IPS DF 6.9 (cell line): ENCODE results near the gene ZCCHC24.

Source experiments
- DNase-seq: peaks from one replicate; pipeline ENCODE4 v3.0.0-alpha.2; 2013; ENCODE audit warnings: low read depth, low spot score
- H3K27ac ChIP-seq: one replicate; pipeline ENCODE4 v1.5.1; 2013; ENCODE audit warnings: low read length, control low read depth
- H3K27me3 ChIP-seq: 2 replicates; pipeline ENCODE4 v1.6.1; 2013; ENCODE audit warnings: mild to moderate bottlenecking, low read length; ENCODE audit not compliant: control insufficient read depth, insufficient read depth
- H3K36me3 ChIP-seq: 2 replicates; pipeline ENCODE4 v1.6.1; 2013; ENCODE audit warnings: low read length; ENCODE audit not compliant: control insufficient read depth, insufficient read depth
- H3K4me1 ChIP-seq: 2 replicates; pipeline ENCODE4 v1.6.1; 2013; ENCODE audit warnings: low read length; ENCODE audit not compliant: control insufficient read depth, insufficient read depth
- H3K4me3 ChIP-seq: 2 replicates; pipeline ENCODE4 v1.5.1; 2013; ENCODE audit warnings: mild to moderate bottlenecking, low read length
- H3K9me3 ChIP-seq: 2 replicates; pipeline ENCODE4 v1.6.1; 2013; ENCODE audit warnings: low read length, inconsistent platforms; ENCODE audit not compliant: control insufficient read depth, insufficient read depth
- WGBS: extraction: QIAGEN DNeasy Blood & Tissue Kit; methylation state at CpG from one replicate; pipeline ENCODE4 v1.1.7; 2013; ENCODE audit warnings: mixed read lengths, missing lambda C conversion rate; ENCODE audit not compliant: insufficient read length, insufficient coverage; 5-methylcytosine and 5-hydroxymethylcytosine counted together

Gene ZCCHC24

GRCh38 chr10:79438021-79438698 lies 7.3 kb downstream of the ZCCHC24 start:
- Histone ChIP-seq H3K27ac (no peak overlapping the region), H3K27me3 (no peaks in the 10 kb centered on the region), H3K36me3 (no peaks in the 10 kb centered on the region), H3K4me3 (no peak overlapping the region), H3K9me3 (no peaks in the 10 kb centered on the region), H3K4me1 (peaks cover 5% of the 10 kb centered on the region)
- whole genome bisulfite sequencing = no CpG with 5 or more reads among the region's 16 CpGs
- no peak for DNase-seq

GRCh38 chr10:79437111-79437814 lies 8.2 kb downstream of the ZCCHC24 start:
- Histone ChIP-seq H3K36me3 (no peaks in the 10 kb centered on the region), H3K4me3 (no peak overlapping the region), H3K27ac (no peak overlapping the region), H3K27me3 (no peaks in the 10 kb centered on the region), H3K4me1 (peaks cover 5% of the 10 kb centered on the region), H3K9me3 (no peaks in the 10 kb centered on the region)
- WGBS = no CpG with 5 or more reads among the region's 12 CpGs
- DNase-seq = no peak

- DNase-seq = no peak
- no CpG with 5 or more reads among the region's 2 CpGs for WGBS
- H3K27me3 ChIP-seq = no peaks in the 10 kb centered on the region
- H3K4me1 ChIP-seq = peaks cover 5% of the 10 kb centered on the region
- H3K36me3 ChIP-seq = no peaks in the 10 kb centered on the region
- H3K4me3 ChIP-seq = no peak overlapping the region
- no peaks in the 10 kb centered on the region for H3K9me3 ChIP-seq
- H3K27ac ChIP-seq = no peak overlapping the region
Observed at GRCh38 chr10:79436850-79437103, 8.6 kb downstream of the ZCCHC24 start.

- no peaks in the 10 kb centered on the region for H3K9me3 ChIP-seq
- no CpG with 5 or more reads among the region's 17 CpGs for whole genome bisulfite sequencing
- no peak overlapping the region for H3K4me3 ChIP-seq
- peaks cover 5% of the 10 kb centered on the region for H3K4me1 ChIP-seq
- no peak overlapping the region for H3K27ac ChIP-seq
- H3K27me3 ChIP-seq = no peaks in the 10 kb centered on the region
- DNase-seq = no peak
- H3K36me3 ChIP-seq = no peaks in the 10 kb centered on the region
Observed at GRCh38 chr10:79436066-79436849, 9.2 kb downstream of the ZCCHC24 start.

- WGBS = no CpG with 5 or more reads among the region's 15 CpGs
- no peaks in the 10 kb centered on the region for H3K9me3 ChIP-seq
- peaks cover 5% of the 10 kb centered on the region for H3K4me1 ChIP-seq
- no peak overlapping the region for H3K27ac ChIP-seq
- no peaks in the 10 kb centered on the region for H3K36me3 ChIP-seq
- H3K27me3 ChIP-seq = no peaks in the 10 kb centered on the region
- H3K4me3 ChIP-seq = no peak overlapping the region
- no peak for DNase-seq
Observed at GRCh38 chr10:79435271-79436065, 10.0 kb downstream of the ZCCHC24 start.

- no peak for DNase-seq
- H3K4me1 ChIP-seq = peaks cover 5% of the 10 kb centered on the region
- no peak overlapping the region for H3K4me3 ChIP-seq
- H3K27me3 ChIP-seq = no peaks in the 10 kb centered on the region
- no peak overlapping the region for H3K27ac ChIP-seq
- no CpG with 5 or more reads among the region's 7 CpGs for WGBS
- no peaks in the 10 kb centered on the region for H3K9me3 ChIP-seq
- no peaks in the 10 kb centered on the region for H3K36me3 ChIP-seq
Observed at GRCh38 chr10:79434821-79435251, 10.6 kb downstream of the ZCCHC24 start.

- peaks cover 5% of the 10 kb centered on the region for H3K4me1 ChIP-seq
- H3K4me3 ChIP-seq = no peak overlapping the region
- H3K9me3 ChIP-seq = no peaks in the 10 kb centered on the region
- no peak overlapping the region for H3K27ac ChIP-seq
- no CpG with 5 or more reads among the region's 5 CpGs for WGBS
- H3K36me3 ChIP-seq = no peaks in the 10 kb centered on the region
- no peak for DNase-seq
- H3K27me3 ChIP-seq = no peaks in the 10 kb centered on the region
Observed at GRCh38 chr10:79434223-79434687, 11.2 kb downstream of the ZCCHC24 start.

GRCh38 chr10:79433324-79434222 lies 11.9 kb downstream of the ZCCHC24 start:
- no peaks in the 10 kb centered on the region for H3K36me3 ChIP-seq
- H3K9me3 ChIP-seq = no peaks in the 10 kb centered on the region
- no peak overlapping the region for H3K4me3 ChIP-seq
- H3K27ac ChIP-seq = no peak overlapping the region
- no peak for DNase-seq
- WGBS = no CpG with 5 or more reads among the region's 13 CpGs
- peaks cover 5% of the 10 kb centered on the region for H3K4me1 ChIP-seq
- no peaks in the 10 kb centered on the region for H3K27me3 ChIP-seq

- no peaks in the 10 kb centered on the region for H3K9me3 ChIP-seq
- no peaks in the 10 kb centered on the region for H3K27me3 ChIP-seq
- no peak for DNase-seq
- WGBS = no CpG with 5 or more reads among the region's 17 CpGs
- peaks cover 5% of the 10 kb centered on the region for H3K4me1 ChIP-seq
- H3K27ac ChIP-seq = no peak overlapping the region
- no peak overlapping the region for H3K4me3 ChIP-seq
- no peaks in the 10 kb centered on the region for H3K36me3 ChIP-seq
Observed at GRCh38 chr10:79431891-79432831, 13.3 kb downstream of the ZCCHC24 start.
